RCC 7860 (cell line): ENCODE results near the gene GNRHR.
A peak's percentile ranks its signal among the peaks of the same experiment; 100 is the strongest.

Experiments
- DNase-seq: peaks from one replicate; pipeline ENCODE4 v3.0.0-alpha.2; 2015; ENCODE audit warnings: low spot score
- FAIRE-seq: peaks from 2 replicates; lab custom pipeline; 2012; peaks lifted over from hg19 to GRCh38; lab: Jason Lieb, UNC

Gene GNRHR

GRCh38 chr4:67700738-67701516 is 53.3 kb downstream of the GNRHR start, which contains the start of gene UBA6:
Gene UBA6 (minus strand): TSS chr4:67701155. CDS start chr4:67701119, 36 bp downstream.
- FAIRE-seq (peak; percentile 71), DNase-seq (peak; percentile 91)

DNA sequence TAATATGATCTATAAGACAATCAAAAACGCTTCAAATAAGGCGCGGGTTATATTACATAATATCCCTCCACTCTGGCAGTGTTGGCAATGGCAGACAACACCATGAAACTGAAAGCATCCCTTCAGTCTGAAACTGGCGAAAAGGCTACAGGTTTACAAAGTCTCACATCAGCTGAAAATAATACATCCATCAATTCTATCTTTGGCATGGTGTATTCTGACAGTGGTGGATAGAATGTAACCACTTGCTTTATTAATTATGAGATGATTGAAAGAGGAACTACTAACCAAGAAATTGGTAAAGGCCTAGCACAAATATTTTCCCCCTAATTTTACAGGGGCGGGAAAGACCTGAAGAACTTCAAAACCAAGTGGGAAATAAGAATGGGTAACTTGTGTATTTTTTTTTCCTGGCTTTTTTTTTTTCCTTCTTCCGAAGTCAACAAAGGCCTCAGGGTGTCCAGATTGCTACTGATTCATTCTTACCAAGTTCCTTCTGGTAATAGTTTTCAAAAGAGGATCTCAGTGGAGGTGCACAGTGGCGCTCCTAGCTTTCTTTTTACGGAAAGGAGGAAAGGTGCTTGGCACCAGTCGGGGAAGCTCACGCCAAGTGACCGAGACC is 54.0 kb downstream of the GNRHR start:
- FAIRE-seq: no peak
- DNase-seq: no peak

GRCh38 chr4:67699603-67700002 is 54.6 kb downstream of the GNRHR start:
- FAIRE-seq (no peak), DNase-seq (no peak)

DNA sequence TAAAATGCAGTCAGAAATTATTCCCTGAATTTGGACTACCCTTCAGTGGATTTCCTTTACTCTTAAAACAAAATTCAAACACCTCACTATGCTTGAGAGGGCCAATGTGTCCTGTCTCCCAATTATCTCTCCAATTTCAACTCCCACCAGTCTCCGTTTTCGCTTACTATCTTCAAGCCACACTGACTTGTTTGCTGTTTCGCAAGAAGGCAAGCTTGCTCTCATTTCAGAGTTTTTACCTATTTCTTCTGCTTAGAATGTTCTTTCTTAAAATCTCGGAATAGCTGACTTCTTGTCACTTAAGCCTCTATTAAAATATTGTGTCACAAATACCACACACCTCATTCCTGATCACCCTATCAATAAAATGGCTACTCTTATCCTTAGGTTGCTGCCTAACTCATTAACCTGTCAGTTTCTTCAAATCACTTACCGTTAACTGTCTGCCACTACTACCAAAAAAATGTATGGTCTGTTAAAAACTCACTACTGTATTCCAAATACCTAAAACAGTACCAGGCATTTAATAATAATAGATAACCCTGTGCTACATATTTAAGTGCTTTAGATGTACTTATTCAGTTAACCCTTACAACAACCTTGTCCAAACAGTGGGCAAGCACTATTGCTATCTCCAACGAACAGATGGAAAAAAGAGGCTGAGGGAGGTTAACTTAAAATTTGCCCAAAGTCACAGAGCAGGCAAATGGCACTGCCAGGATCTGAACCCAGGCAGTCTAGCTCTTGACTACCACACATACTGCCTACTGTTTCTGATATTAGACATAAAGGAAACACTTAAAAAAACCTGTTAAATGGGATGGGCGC is 56.1 kb downstream of the GNRHR start:
- FAIRE-seq (no peak), DNase-seq (no peak)

DNA sequence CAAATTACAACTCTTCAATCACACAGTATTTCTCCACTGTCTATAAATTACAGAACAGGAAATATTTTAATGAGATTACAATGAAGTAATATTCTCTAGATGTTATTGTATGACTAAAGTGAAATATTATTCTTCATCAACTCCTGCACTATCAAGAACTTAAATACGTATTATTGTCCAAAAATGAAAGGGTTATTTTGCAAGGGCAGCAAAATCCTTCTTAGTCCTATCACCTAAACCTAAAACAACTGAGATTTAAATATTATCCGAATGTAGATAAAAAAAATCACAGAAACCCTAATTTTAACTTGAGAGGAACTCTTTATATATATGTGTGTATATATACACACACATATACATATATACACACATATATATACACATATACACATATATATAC is 58.1 kb downstream of the GNRHR start:
- FAIRE-seq: no peak
- DNase-seq: no peak

DNA sequence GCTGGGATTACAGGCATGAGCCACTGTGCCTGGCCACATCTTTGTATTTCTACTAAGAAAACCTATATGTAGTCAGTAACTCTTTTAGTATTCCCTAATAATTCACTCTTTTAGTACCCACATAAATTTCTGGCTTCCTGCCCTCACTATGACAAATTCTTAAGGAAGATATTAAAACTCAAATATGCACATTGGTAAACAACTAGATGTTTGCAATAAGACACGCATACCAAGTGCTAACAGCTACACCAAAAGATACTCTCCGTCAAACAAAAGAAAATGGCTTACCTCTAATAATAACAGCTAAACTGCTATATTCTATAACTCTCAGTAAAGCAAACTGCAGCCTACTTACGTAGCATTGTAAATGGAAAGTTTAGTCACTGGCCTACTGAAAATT is 59.5 kb downstream of the GNRHR start:
- no peak for DNase-seq
- no peak for FAIRE-seq

DNA sequence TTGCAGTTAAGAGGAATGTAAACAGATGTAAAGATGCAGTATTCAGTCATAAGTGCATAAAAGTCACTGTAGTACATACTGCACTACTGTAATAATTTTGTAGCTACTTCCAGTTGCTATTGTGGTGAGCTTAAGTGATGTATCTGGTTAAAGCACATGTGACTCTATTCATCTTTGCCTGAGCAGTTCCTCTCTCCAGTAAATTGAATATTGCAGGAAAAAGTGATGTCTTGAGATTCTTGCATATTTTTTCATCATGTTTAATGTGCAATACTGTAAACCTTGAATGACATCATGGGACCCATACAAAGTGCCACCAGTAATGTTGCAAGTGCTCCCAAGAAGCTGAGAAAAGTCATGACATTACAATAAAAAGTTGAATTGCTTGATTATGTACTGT is 62.9 kb downstream of the GNRHR start:
- FAIRE-seq: no peak
- DNase-seq: no peak
